Esophagus muscularis mucosa (tissue), 4 donors: ENCODE measurements around the gene PRXL2C. TPM values are rescaled to one million over a fixed set of nuclear protein-coding genes. Genes with fewer than 3 reads are reported as not detected.
"Not testable (repeated sequence)": the region's sequence is repeated elsewhere in the genome, so short reads cannot be mapped to it uniquely, and the experiment has no call there.

Source experiments
- DNase-seq: peaks from one replicate; pipeline ENCODE4 v3.0.0-alpha.2; 2017; ENCODE audit errors: extremely low spot score
- H3K27ac ChIP-seq, 4 donors: fragments of 200-600 bp; sonication (generic); replicated peaks in 1 of 4; 1 replicate in 3 of 4; 2 replicates in 1 of 4; pipeline ENCODE4 v1.5.1; 2016 to 2019; ENCODE audit warnings: mild to moderate bottlenecking in 1 of 4
- H3K27me3 ChIP-seq, 4 donors: fragments of 200-600 bp; sonication (generic); one replicate each; pipeline versions ENCODE4 v1.5.1 to v1.6.0; 2016 to 2019
- H3K36me3 ChIP-seq, 4 donors: fragments of 200-600 bp; sonication (generic); one replicate each; pipeline ENCODE4 v1.5.1; 2016 to 2019
- H3K4me1 ChIP-seq, 4 donors: fragments of 200-600 bp; sonication (generic); one replicate each; pipeline ENCODE4 v1.5.1; 2016 to 2019
- H3K4me3 ChIP-seq, 4 donors: fragments of 200-600 bp; sonication (generic); 1 replicate in 2 of 4; 2 replicates in 2 of 4; pipeline ENCODE4 v1.5.1; 2016 to 2019; ENCODE audit warnings: mild to moderate bottlenecking in 4 of 4, moderate library complexity in 1 of 4
- H3K9me3 ChIP-seq, 4 donors: fragments of 200-600 bp; sonication (generic); 1 replicate in 3 of 4; 2 replicates in 1 of 4; pipeline ENCODE4 v1.5.1; 2016 to 2019
- CTCF ChIP-seq, 3 experiments: fragments of 200-600 bp in 2 of 3; fragments of 450-650 bp in 1 of 3; sonication (generic) in 2 of 3; IDR thresholded peaks; one replicate each; pipeline ENCODE4 v1.5.1; 2017 to 2019; ENCODE audit warnings: antibody characterized with exemption in 3 of 3, mild to moderate bottlenecking in 2 of 3, moderate library complexity in 1 of 3
- EP300 ChIP-seq: sonication (generic); formaldehyde crosslinking; IDR thresholded peaks from one replicate; pipeline ENCODE4 v1.6.1; 2017; ENCODE audit warnings: antibody characterized with exemption
- POLR2A ChIP-seq: fragments of 450-650 bp; IDR thresholded peaks from one replicate; pipeline ENCODE4 v1.6.1; 2017; ENCODE audit warnings: antibody characterized with exemption, moderate library complexity, mild to moderate bottlenecking, low read depth
- POLR2AphosphoS5 ChIP-seq, 2 donors: sonication (generic); formaldehyde crosslinking; IDR thresholded peaks; one replicate each; pipeline ENCODE4 v1.6.1; 2017; ENCODE audit warnings: antibody characterized with exemption in 2 of 2
- WGBS: methylation state at CpG from one replicate; pipeline ENCODE4 v1.1.5; 2018; 5-methylcytosine and 5-hydroxymethylcytosine counted together
- intact Hi-C: fragments of 100-400 bp; cut with DNase I; formaldehyde crosslinking; loops from one replicate; pipeline ENCODE4 v1.15.1; 2023
- total RNA-seq, 4 donors: library from RNA; depleted of rRNA; stranded (reverse); fragments of >200 nt; gene quantifications; one replicate each; pipeline versions ENCODE4 v1.1.0 to v1.2.1, GENCODE V29; 2016

The PRXL2C gene
- total RNA-seq, 4 donors from 2014 or later = 20.3 to 33.3 (median 26.3) TPM

- Histone ChIP-seq H3K4me1 (peaks cover 12 to 17% (median 16%) of the 10 kb centered on the region in 4 donors), H3K36me3 (no peaks in the 10 kb centered on the region), H3K9me3 (peaks cover 0 to 6% (median 0%) of the 10 kb centered on the region in 4 donors), H3K27me3 (no peaks in the 10 kb centered on the region), H3K27ac (peak overlapping the region; percentile 77 to 88 (median 82)), H3K4me3 (peak overlapping the region; percentile 55 to 65 (median 57))
- peak; percentile 95 for DNase-seq
- 10% methylated on average over 27 of the region's 62 CpGs for WGBS
- intact Hi-C loops = no loop called here
- no peak for TF ChIP-seq POLR2A
- TF ChIP-seq POLR2AphosphoS5 (IDR thresholded peaks at IDR 0.05) = peak; percentile 75 to 77
- TF ChIP-seq CTCF (IDR thresholded peaks at IDR 0.05) = peak; percentile 52 to 67 (median 54)
These were observed 31.7 kb upstream of the PRXL2C start for GRCh38 chr9:96686638-96687335.

- H3K36me3 ChIP-seq = no peaks in the 10 kb centered on the region
- no peaks in the 10 kb centered on the region for H3K9me3 ChIP-seq
- H3K4me3 ChIP-seq = no peak overlapping the region
- intact Hi-C loops = no loop called here
- whole genome bisulfite sequencing = 76% methylated on average over 4 of the region's 4 CpGs
- no peak for DNase-seq
- H3K27ac ChIP-seq = no peak overlapping the region
- TF ChIP-seq POLR2AphosphoS5 (IDR thresholded peaks at IDR 0.05) = no peak
- no peak for TF ChIP-seq POLR2A
- TF ChIP-seq EP300 = no peak
- TF ChIP-seq CTCF (IDR thresholded peaks at IDR 0.05) = no peak
- H3K27me3 ChIP-seq = no peaks in the 10 kb centered on the region
- peaks cover 0 to under 1% (median under 1%) of the 10 kb centered on the region in 4 donors for H3K4me1 ChIP-seq
These were observed 25.8 kb upstream of the PRXL2C start for GRCh38 chr9:96680812-96681499.

- no peak overlapping the region for H3K4me3 ChIP-seq
- H3K9me3 ChIP-seq = peaks cover 0 to 5% (median 0%) of the 10 kb centered on the region in 4 donors
- TF ChIP-seq POLR2A = no peak
- TF ChIP-seq POLR2AphosphoS5 (IDR thresholded peaks at IDR 0.05) = no peak
- TF ChIP-seq EP300 = no peak
- TF ChIP-seq CTCF (IDR thresholded peaks at IDR 0.05) = no peak
- intact Hi-C loops = loop anchor here (5.0 kb wide), 1 partner anchor 428 kb away; no protein-coding TSS in a partner anchor
- peaks cover 0 to 11% (median 0%) of the 10 kb centered on the region in 4 donors for H3K4me1 ChIP-seq
- DNase-seq = no peak
- H3K27ac ChIP-seq = no peak overlapping the region
- H3K36me3 ChIP-seq = no peaks in the 10 kb centered on the region
- no peaks in the 10 kb centered on the region for H3K27me3 ChIP-seq
These were observed 19.9 kb upstream of the PRXL2C start for GRCh38 chr9:96674906-96675538.

- H3K4me3 ChIP-seq, H3K9me3 ChIP-seq, H3K27me3 ChIP-seq, H3K36me3 ChIP-seq, H3K27ac ChIP-seq, DNase-seq: not testable (repeated sequence)
- peaks cover 0 to 11% (median 0%) of the 10 kb centered on the region in 4 donors for H3K4me1 ChIP-seq
- 87% methylated on average over 3 of the region's 4 CpGs for WGBS
- intact Hi-C loops = loop anchor here (5.0 kb wide), 1 partner anchor 426 kb away; no protein-coding TSS in a partner anchor
These were observed 18.7 kb upstream of the PRXL2C start for GRCh38 chr9:96673786-96674185.
